Measurements from ENCODE around the gene C9orf72.
"Not testable (repeated sequence)": the region's sequence is repeated elsewhere in the genome, so short reads cannot be mapped to it uniquely, and the experiment has no call there.

- TF ChIP-seq TAF1 (IDR thresholded peaks at IDR 0.05; ENCODE audit: borderline replicate concordance, low read depth, low read length); POLR2A (IDR thresholded peaks at IDR 0.05; ENCODE audit: low read depth, low read length): not testable (repeated sequence)
Observed at GRCh38 chr9:27612036-27612435, 38.8 kb upstream of the C9orf72 start.

Measured in GM12892 (cell line).